HG02588 (cell line): Measurements from ENCODE around the gene ABCA2.

Experiments
- ATAC-seq: cut with Tn5 transposase; IDR thresholded peaks from one replicate; pipeline ENCODE4 v1.9.1; 2021; ENCODE audit warnings: mild to moderate bottlenecking, moderate library complexity; ENCODE audit not compliant: unreplicated experiment

Gene ABCA2

GRCh38 chr9:137027369-137028262 lies at the start of gene ABCA2:
TSS of gene ABCA2 (minus strand) at chr9:137028237. CDS start at chr9:137028140, 97 bp downstream.
- ATAC-seq = no peak

GRCh38 chr9:137077010-137077747 lies 49.1 kb upstream of the ABCA2 start, which contains the start of gene UAP1L1:
TSS of gene UAP1L1 (plus strand) at chr9:137077517. CDS start at chr9:137077533, 16 bp downstream.
- ATAC-seq = peak; percentile 42

- no peak for ATAC-seq
Observed at GRCh38 chr9:137076636-137077009, 48.6 kb upstream of the ABCA2 start.

GRCh38 chr9:137075275-137075775 lies 47.3 kb upstream of the ABCA2 start:
- ATAC-seq = no peak

- ATAC-seq = no peak
Observed at GRCh38 chr9:137074657-137075274, 46.7 kb upstream of the ABCA2 start.

- no peak for ATAC-seq
Observed at GRCh38 chr9:137073992-137074399, 46.0 kb upstream of the ABCA2 start.

- ATAC-seq = no peak
Observed at GRCh38 chr9:137071282-137071681, 43.2 kb upstream of the ABCA2 start.

- ATAC-seq = no peak
Observed at GRCh38 chr9:137070906-137071275, 42.9 kb upstream of the ABCA2 start.

- peak; percentile 62 for ATAC-seq
Observed at GRCh38 chr9:137070201-137070905, 42.3 kb upstream of the ABCA2 start, which contains the start of gene SAPCD2. TSS of gene SAPCD2 (minus strand) at chr9:137070557. CDS start at chr9:137070460, 97 bp downstream.

- peak; percentile 21 for ATAC-seq
Observed at GRCh38 chr9:137069508-137070091, 41.6 kb upstream of the ABCA2 start.

- no peak for ATAC-seq
Observed at GRCh38 chr9:137068539-137069507, 40.8 kb upstream of the ABCA2 start.

- ATAC-seq = no peak
Observed at GRCh38 chr9:137067860-137068538, 40.0 kb upstream of the ABCA2 start.

- no peak for ATAC-seq
Observed at GRCh38 chr9:137066096-137066861, 38.2 kb upstream of the ABCA2 start.

GRCh38 chr9:137065336-137065967 lies 37.4 kb upstream of the ABCA2 start:
- no peak for ATAC-seq

- no peak for ATAC-seq
Observed at GRCh38 chr9:137064880-137065164, 36.8 kb upstream of the ABCA2 start.

- no peak for ATAC-seq
Observed at GRCh38 chr9:137064027-137064879, 36.2 kb upstream of the ABCA2 start.
